A549 treated with CORT108297 at 1 μM for 4 hours (cell line): ENCODE measurements around the gene CABLES1. TPM values are rescaled to one million over a fixed set of nuclear protein-coding genes. Genes with fewer than 3 reads are reported as not detected.

ENCODE experiments used
- total RNA-seq: library from RNA; stranded (reverse); fragments of 200-300 nt; extraction: Qiagen RNA extraction; gene quantifications from 5 replicates; pipeline ENCODE4 v1.2.3, GENCODE V29; 2022

The CABLES1 gene, protein sequence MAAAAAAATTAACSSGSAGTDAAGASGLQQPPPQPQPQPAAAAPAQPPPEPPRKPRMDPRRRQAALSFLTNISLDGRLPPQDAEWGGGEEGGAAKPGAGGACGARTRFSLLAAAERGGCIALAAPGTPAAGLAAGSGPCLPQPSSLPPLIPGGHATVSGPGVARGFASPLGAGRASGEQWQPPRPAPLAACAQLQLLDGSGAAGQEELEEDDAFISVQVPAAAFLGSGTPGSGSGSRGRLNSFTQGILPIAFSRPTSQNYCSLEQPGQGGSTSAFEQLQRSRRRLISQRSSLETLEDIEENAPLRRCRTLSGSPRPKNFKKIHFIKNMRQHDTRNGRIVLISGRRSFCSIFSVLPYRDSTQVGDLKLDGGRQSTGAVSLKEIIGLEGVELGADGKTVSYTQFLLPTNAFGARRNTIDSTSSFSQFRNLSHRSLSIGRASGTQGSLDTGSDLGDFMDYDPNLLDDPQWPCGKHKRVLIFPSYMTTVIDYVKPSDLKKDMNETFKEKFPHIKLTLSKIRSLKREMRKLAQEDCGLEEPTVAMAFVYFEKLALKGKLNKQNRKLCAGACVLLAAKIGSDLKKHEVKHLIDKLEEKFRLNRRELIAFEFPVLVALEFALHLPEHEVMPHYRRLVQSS
- total RNA-seq: 12.1 to 12.8 TPM (median 12.6 TPM) in 5 replicates

DNA sequence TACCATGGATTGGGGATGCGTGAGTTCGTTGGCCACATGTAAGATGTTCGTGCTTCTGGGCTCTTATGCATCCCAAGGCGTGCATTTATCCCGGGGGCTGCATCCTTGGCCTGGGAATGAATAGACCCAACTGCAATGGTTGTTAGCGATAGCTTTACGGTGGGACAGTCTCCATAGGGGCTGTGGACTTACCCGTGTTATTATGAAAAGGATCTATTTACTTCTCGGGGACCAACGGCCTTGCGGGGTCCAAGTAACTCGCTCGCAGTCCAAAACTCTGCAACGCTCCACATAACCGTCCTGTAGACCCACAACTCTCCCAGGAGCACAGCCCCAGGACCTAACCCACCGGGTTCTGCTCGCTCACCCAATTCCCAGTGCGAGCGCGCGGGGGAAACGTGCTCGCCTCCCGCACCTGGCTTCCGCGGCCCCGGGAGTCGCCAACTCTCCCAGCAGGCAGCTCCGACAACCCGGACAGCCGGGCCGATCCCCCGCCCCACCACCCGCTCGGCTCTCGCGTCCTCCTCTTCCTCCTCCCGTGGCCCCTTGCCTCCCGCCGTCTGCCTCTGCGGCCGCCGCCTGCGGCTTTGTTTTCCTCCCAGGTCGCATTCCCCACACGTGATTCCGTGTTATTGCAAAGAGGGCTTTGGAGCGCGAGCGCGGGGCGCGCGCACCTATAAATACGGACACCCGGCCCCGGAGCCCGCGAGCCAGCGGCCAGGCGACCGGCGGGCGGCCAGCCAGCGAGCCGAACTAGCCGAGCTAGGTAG, at the start of gene CABLES1:
TSS of gene CABLES1 (plus strand) at position 706 of the 770 bp plus-strand sequence. CDS start 278 bp downstream, outside the sequence.

Other genes with a start within 250 kb of the CABLES1 start
- gene RBBP8, start 202.2 kb upstream of the CABLES1 start, total RNA-seq: 21.4 to 29.9 TPM (median 22.9 TPM) in 5 replicates